ENCODE data around the gene CPNE4.

DNA sequence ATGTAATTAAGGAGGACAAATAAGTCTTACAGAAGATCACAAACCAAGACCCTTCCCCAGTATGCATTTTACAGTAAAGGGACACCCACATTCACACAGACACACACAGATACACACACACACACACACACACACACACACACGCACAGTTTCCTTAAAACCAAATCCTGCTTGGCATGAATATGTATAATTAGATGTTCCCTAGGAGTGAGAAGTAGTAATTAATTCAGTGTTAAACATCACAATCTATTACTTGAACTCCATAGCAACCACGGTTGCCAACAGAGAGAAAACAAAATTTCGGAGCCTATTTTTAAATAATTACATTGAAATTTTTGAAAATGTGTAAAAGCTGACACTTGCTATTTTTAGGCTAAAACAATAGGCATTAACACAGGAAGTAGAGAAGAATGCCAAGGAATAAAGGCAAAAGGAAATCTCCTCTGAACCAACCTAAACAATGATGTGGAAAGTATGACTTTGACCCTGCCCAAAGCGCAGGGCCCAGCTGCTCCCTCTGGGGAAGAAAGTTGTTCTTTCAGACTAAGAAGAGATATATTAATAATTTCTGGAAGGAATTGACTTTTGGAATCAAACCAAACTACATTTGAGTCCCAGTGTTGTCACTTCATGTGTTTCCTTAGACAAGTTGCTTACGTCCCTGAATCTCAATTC, 215.3 kb downstream of the CPNE4 start:
- TF ChIP-seq CTCF (IDR thresholded peaks at IDR 0.05) = no peak
- TF ChIP-seq POLR2A (IDR thresholded peaks at IDR 0.05) = no peak

Data from body of pancreas (tissue), 4 donors.